ENCODE data around the gene PPP4R4.

PPP4R4 gene

GRCh38 chr14:94237046-94237445, 62.9 kb downstream of the PPP4R4 start:
- Histone ChIP-seq H4K8ac (ENCODE audit: low read depth, low read length) (no peak overlapping the region), H2AK5ac (ENCODE audit: low read depth, low read length) (no peak overlapping the region), H3K14ac (ENCODE audit: low read length) (no peak overlapping the region), H3K4me2 (ENCODE audit: insufficient read depth, low read length, poor library complexity, severe bottlenecking) (no peak overlapping the region), H3K36me3 (replicated peaks in 1 of 2; ENCODE audit: control insufficient read depth in 2 of 2, insufficient read depth in 2 of 2, low read length in 2 of 2) (peaks cover 0 to 2% of the 10 kb centered on the region in 2 donors), H3K27ac (replicated peaks; ENCODE audit: low read length) (no peak overlapping the region), H3K23ac (ENCODE audit: low read depth, low read length, poor library complexity) (no peak overlapping the region), H2BK12ac (ENCODE audit: low read length) (no peak overlapping the region), H3K18ac (ENCODE audit: low read length) (no peak overlapping the region), H2BK120ac (ENCODE audit: low read depth, low read length) (no peak overlapping the region), H3K9me3 (replicated peaks in 1 of 2; ENCODE audit: control insufficient read depth in 2 of 2, insufficient read depth in 1 of 2, low read depth in 1 of 2, low read length in 2 of 2) (no peaks in the 10 kb centered on the region), H3K4ac (ENCODE audit: low read length) (no peak overlapping the region), H3K79me1 (ENCODE audit: low read depth, low read length) (no peaks in the 10 kb centered on the region), H4K91ac (ENCODE audit: low read depth, low read length, poor library complexity) (no peak overlapping the region), H3K9ac (ENCODE audit: low read depth, low read length, poor library complexity) (no peak overlapping the region), H2AFZ (ENCODE audit: low read length) (no peak overlapping the region), H2BK5ac (ENCODE audit: low read length) (no peak overlapping the region), H3K27me3 (ENCODE audit: control insufficient read depth in 3 of 3, insufficient read depth in 3 of 3, low read depth in 1 of 3, low read length in 3 of 3) (no peaks in the 10 kb centered on the region), H3K4me3 (ENCODE audit: low read length in 2 of 2) (no peak overlapping the region), H3K4me1 (ENCODE audit: control insufficient read depth in 2 of 2, insufficient read depth in 1 of 2, low read depth in 1 of 2, low read length in 2 of 2) (no peaks in the 10 kb centered on the region), H2BK15ac (ENCODE audit: low read length) (no peak overlapping the region)
- no peak for DNase-seq (ENCODE audit: low spot score)

DNA sequence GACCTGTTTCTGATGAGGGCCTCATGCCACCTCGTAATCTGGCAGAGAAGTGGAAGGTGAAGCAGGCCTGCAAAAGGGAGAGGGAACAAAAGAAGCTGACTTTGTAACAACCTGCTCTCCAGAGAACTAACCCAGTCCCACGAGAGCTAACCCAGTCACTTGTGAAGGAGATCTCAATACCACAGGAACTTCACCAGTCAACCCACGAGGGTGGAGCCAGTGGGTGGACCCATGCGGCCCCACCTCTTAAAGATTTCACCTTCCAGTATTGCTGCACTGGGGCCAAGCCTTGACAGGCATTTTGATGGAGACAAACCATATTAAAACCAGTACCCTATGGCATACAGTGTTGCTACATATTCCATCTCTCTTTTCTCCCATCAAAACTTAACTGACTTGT, 63.9 kb downstream of the PPP4R4 start:
- H3K18ac ChIP-seq (ENCODE audit: low read length): no peak overlapping the region
- H2AFZ ChIP-seq (ENCODE audit: low read length): no peak overlapping the region
- H3K4me2 ChIP-seq (ENCODE audit: insufficient read depth, low read length, poor library complexity, severe bottlenecking): no peak overlapping the region
- WGBS, 2 donors (ENCODE audit: extremely low coverage in 2 of 2, insufficient read length in 2 of 2, insufficient replicate concordance in 1 of 2): no CpG with 5 or more reads among the region's 4 CpGs
- no peak overlapping the region for H3K23ac ChIP-seq (ENCODE audit: low read depth, low read length, poor library complexity)
- H3K36me3 ChIP-seq (replicated peaks in 1 of 2; ENCODE audit: control insufficient read depth in 2 of 2, insufficient read depth in 2 of 2, low read length in 2 of 2): peaks cover 0 to 2% of the 10 kb centered on the region in 2 donors
- no peaks in the 10 kb centered on the region for H3K9me3 ChIP-seq (replicated peaks in 1 of 2; ENCODE audit: control insufficient read depth in 2 of 2, insufficient read depth in 1 of 2, low read depth in 1 of 2, low read length in 2 of 2)
- H3K14ac ChIP-seq (ENCODE audit: low read length): no peak overlapping the region
- H3K9ac ChIP-seq (ENCODE audit: low read depth, low read length, poor library complexity): no peak overlapping the region
- no peak overlapping the region for H2BK5ac ChIP-seq (ENCODE audit: low read length)
- no peak overlapping the region for H2BK12ac ChIP-seq (ENCODE audit: low read length)
- H2AK5ac ChIP-seq (ENCODE audit: low read depth, low read length): no peak overlapping the region
- DNase-seq (ENCODE audit: low spot score): no peak
- H3K27me3 ChIP-seq (ENCODE audit: control insufficient read depth in 3 of 3, insufficient read depth in 3 of 3, low read depth in 1 of 3, low read length in 3 of 3): no peaks in the 10 kb centered on the region
- no peak overlapping the region for H4K91ac ChIP-seq (ENCODE audit: low read depth, low read length, poor library complexity)
- H2BK120ac ChIP-seq (ENCODE audit: low read depth, low read length): no peak overlapping the region
- no peaks in the 10 kb centered on the region for H3K4me1 ChIP-seq (ENCODE audit: control insufficient read depth in 2 of 2, insufficient read depth in 1 of 2, low read depth in 1 of 2, low read length in 2 of 2)
- no peaks in the 10 kb centered on the region for H3K79me1 ChIP-seq (ENCODE audit: low read depth, low read length)
- no peak overlapping the region for H3K27ac ChIP-seq (replicated peaks; ENCODE audit: low read length)
- no peak overlapping the region for H3K4ac ChIP-seq (ENCODE audit: low read length)
- no peak overlapping the region for H4K8ac ChIP-seq (ENCODE audit: low read depth, low read length)
- H2BK15ac ChIP-seq (ENCODE audit: low read length): no peak overlapping the region
- no peak overlapping the region for H3K4me3 ChIP-seq (ENCODE audit: low read length in 2 of 2)

DNA sequence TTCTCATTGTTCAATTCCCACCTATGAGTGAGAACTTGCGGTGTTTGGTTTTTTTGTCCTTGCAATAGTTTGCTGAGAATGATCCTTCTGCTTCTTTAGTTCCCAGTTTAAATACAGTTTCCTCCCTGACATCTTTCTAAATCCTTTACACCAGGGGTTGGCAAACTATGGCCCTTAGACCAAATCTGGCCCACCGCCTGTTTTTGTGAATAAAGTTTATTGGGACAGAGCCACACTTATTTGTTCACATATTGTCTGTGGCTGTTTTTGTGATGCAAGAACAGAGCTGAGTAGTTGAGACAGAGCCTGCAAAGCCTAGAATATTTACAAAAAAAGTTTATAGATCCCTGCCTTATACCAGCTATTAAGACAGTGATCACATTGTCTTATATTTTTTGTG, 65.3 kb downstream of the PPP4R4 start:
- Histone ChIP-seq H4K91ac (ENCODE audit: low read depth, low read length, poor library complexity) (no peak overlapping the region), H4K8ac (ENCODE audit: low read depth, low read length) (no peak overlapping the region), H3K18ac (ENCODE audit: low read length) (no peak overlapping the region), H2AK5ac (ENCODE audit: low read depth, low read length) (no peak overlapping the region), H2BK5ac (ENCODE audit: low read length) (no peak overlapping the region), H2BK15ac (ENCODE audit: low read length) (no peak overlapping the region), H2BK120ac (ENCODE audit: low read depth, low read length) (no peak overlapping the region), H3K9me3 (replicated peaks in 1 of 2; ENCODE audit: control insufficient read depth in 2 of 2, insufficient read depth in 1 of 2, low read depth in 1 of 2, low read length in 2 of 2) (no peaks in the 10 kb centered on the region), H3K36me3 (replicated peaks in 1 of 2; ENCODE audit: control insufficient read depth in 2 of 2, insufficient read depth in 2 of 2, low read length in 2 of 2) (peaks cover 0 to 2% of the 10 kb centered on the region in 2 donors), H3K4me1 (ENCODE audit: control insufficient read depth in 2 of 2, insufficient read depth in 1 of 2, low read depth in 1 of 2, low read length in 2 of 2) (peaks cover 0 to 3% of the 10 kb centered on the region in 2 donors), H3K27ac (replicated peaks; ENCODE audit: low read length) (no peak overlapping the region), H3K4ac (ENCODE audit: low read length) (no peak overlapping the region), H3K79me1 (ENCODE audit: low read depth, low read length) (no peaks in the 10 kb centered on the region), H3K23ac (ENCODE audit: low read depth, low read length, poor library complexity) (no peak overlapping the region), H3K27me3 (ENCODE audit: control insufficient read depth in 3 of 3, insufficient read depth in 3 of 3, low read depth in 1 of 3, low read length in 3 of 3) (no peaks in the 10 kb centered on the region), H3K4me2 (ENCODE audit: insufficient read depth, low read length, poor library complexity, severe bottlenecking) (no peak overlapping the region), H3K14ac (ENCODE audit: low read length) (no peak overlapping the region), H3K4me3 (ENCODE audit: low read length in 2 of 2) (no peak overlapping the region), H2BK12ac (ENCODE audit: low read length) (no peak overlapping the region), H2AFZ (ENCODE audit: low read length) (no peak overlapping the region), H3K9ac (ENCODE audit: low read depth, low read length, poor library complexity) (no peak overlapping the region)
- no peak for DNase-seq (ENCODE audit: low spot score)
- whole genome bisulfite sequencing, 2 donors (ENCODE audit: extremely low coverage in 2 of 2, insufficient read length in 2 of 2, insufficient replicate concordance in 1 of 2): no CpG with 5 or more reads among the region's 2 CpGs

GRCh38 chr14:94244182-94244581, 70.1 kb downstream of the PPP4R4 start:
- H2AK5ac ChIP-seq (ENCODE audit: low read depth, low read length): no peak overlapping the region

More at GRCh38 chr14:94244182-94244581, 70.1 kb downstream of the PPP4R4 start:
- Histone ChIP-seq H3K4me3 (ENCODE audit: low read length in 2 of 2) (no peak overlapping the region), H3K4ac (ENCODE audit: low read length) (no peak overlapping the region), H2BK15ac (ENCODE audit: low read length) (no peak overlapping the region), H3K4me2 (ENCODE audit: insufficient read depth, low read length, poor library complexity, severe bottlenecking) (no peak overlapping the region), H2AFZ (ENCODE audit: low read length) (peak overlapping the region; percentile 51), H2BK120ac (ENCODE audit: low read depth, low read length) (no peak overlapping the region), H2BK12ac (ENCODE audit: low read length) (no peak overlapping the region), H3K36me3 (replicated peaks in 1 of 2; ENCODE audit: control insufficient read depth in 2 of 2, insufficient read depth in 2 of 2, low read length in 2 of 2) (peaks cover 3 to 5% of the 10 kb centered on the region in 2 donors), H3K18ac (ENCODE audit: low read length) (no peak overlapping the region), H2BK5ac (ENCODE audit: low read length) (no peak overlapping the region), H3K9ac (ENCODE audit: low read depth, low read length, poor library complexity) (no peak overlapping the region), H3K27ac (replicated peaks; ENCODE audit: low read length) (no peak overlapping the region), H4K91ac (ENCODE audit: low read depth, low read length, poor library complexity) (no peak overlapping the region), H3K14ac (ENCODE audit: low read length) (no peak overlapping the region), H3K4me1 (ENCODE audit: control insufficient read depth in 2 of 2, insufficient read depth in 1 of 2, low read depth in 1 of 2, low read length in 2 of 2) (peaks cover 0 to 3% of the 10 kb centered on the region in 2 donors), H3K79me1 (ENCODE audit: low read depth, low read length) (no peaks in the 10 kb centered on the region), H3K23ac (ENCODE audit: low read depth, low read length, poor library complexity) (no peak overlapping the region), H3K27me3 (ENCODE audit: control insufficient read depth in 3 of 3, insufficient read depth in 3 of 3, low read depth in 1 of 3, low read length in 3 of 3) (no peaks in the 10 kb centered on the region), H4K8ac (ENCODE audit: low read depth, low read length) (no peak overlapping the region), H3K9me3 (replicated peaks in 1 of 2; ENCODE audit: control insufficient read depth in 2 of 2, insufficient read depth in 1 of 2, low read depth in 1 of 2, low read length in 2 of 2) (no peaks in the 10 kb centered on the region)
- no CpG with 5 or more reads among the region's 2 CpGs for WGBS, 2 donors (ENCODE audit: extremely low coverage in 2 of 2, insufficient read length in 2 of 2, insufficient replicate concordance in 1 of 2)
- no peak for DNase-seq (ENCODE audit: low spot score)

All from neuronal stem cell (in vitro differentiated cells).